HepG2 (cell line): Measurements from ENCODE around the gene CNGA3. TPM values are rescaled to one million over a fixed set of nuclear protein-coding genes. Genes with fewer than 3 reads are reported as not detected.

Experiments
- ATAC-seq: fragments of 200-7000 bp; cut with Tn5 transposase; 3 replicates; pipeline ENCODE4 v1.9.1; 2020; ENCODE audit warnings: mild to moderate bottlenecking, moderate library complexity
- BruUV-seq: library from RNA; stranded (reverse); fragments of 400-500 nt; replicated peaks from 2 replicates; lab custom pipeline; 2021; lab: Mats Ljungman, UMichigan
- CTCF ChIA-PET: fragments of 300-600 bp; formaldehyde crosslinking; extraction: SDS; loops from one replicate; lab custom pipeline; 2021; ENCODE audit warnings: low total read pairs, inconsistent platforms, low intra/inter-chr PET ratio; lab: Yijun Ruan, JAX
- POLR2A ChIA-PET: fragments of 350-600 bp; sonication (Branson Sonifier 250); formaldehyde crosslinking; loops from one replicate; lab custom pipeline; 2020; ENCODE audit warnings: antibody characterized with exemption, inconsistent platforms; lab: Yijun Ruan, JAX
- DNase-seq: peaks from one replicate; pipeline ENCODE4 v3.0.0-alpha.2; 2015; ENCODE audit warnings: low spot score
- FAIRE-seq: peaks from 3 replicates; lab custom pipeline; 2011; peaks lifted over from hg19 to GRCh38; lab: Jason Lieb, UNC
- H2AFZ ChIP-seq: one replicate; pipeline ENCODE4 v1.6.1; 2011; ENCODE audit warnings: low read length, inconsistent platforms
- H3K27ac ChIP-seq: fragments of 300-600 bp; 3 replicates; pipeline ENCODE4 v1.8.0; 2011; ENCODE audit warnings: mixed run types, mild to moderate bottlenecking, mixed read lengths, low read length, inconsistent platforms; ENCODE audit not compliant: insufficient read depth; ENCODE audit errors: extremely low read length
- H3K27me3 ChIP-seq, 2 experiments: fragments of 200-600 bp in 1 of 2; 2 replicates in 1 of 2; 3 replicates in 1 of 2; pipeline versions ENCODE4 v1.6.0 to v1.8.0; 2011; ENCODE audit warnings: low read length in 2 of 2, mild to moderate bottlenecking in 2 of 2, moderate library complexity in 2 of 2, inconsistent platforms in 1 of 2; ENCODE audit not compliant: insufficient read depth in 2 of 2, control insufficient read depth in 1 of 2
- H3K36me3 ChIP-seq, 2 experiments: fragments of 200-600 bp in 1 of 2; replicated peaks in 1 of 2; 2 replicates in 1 of 2; 3 replicates in 1 of 2; pipeline versions ENCODE4 v1.5.1 to v1.8.0; 2011; ENCODE audit warnings: low read length in 2 of 2, inconsistent platforms in 1 of 2; ENCODE audit not compliant: insufficient read depth in 2 of 2, control insufficient read depth in 1 of 2
- H3K4me1 ChIP-seq: 2 replicates; pipeline ENCODE4 v1.5.1; 2012; ENCODE audit warnings: low read length, inconsistent platforms; ENCODE audit not compliant: insufficient read depth
- H3K4me2 ChIP-seq: 2 replicates; pipeline ENCODE4 v1.6.0; 2011; ENCODE audit warnings: low read depth, low read length, inconsistent platforms
- H3K4me3 ChIP-seq, 3 experiments: fragments of 200-600 bp in 1 of 3; sonication (generic), shearing (Covaris generic) in 1 of 3; replicated peaks in 1 of 3; 2 replicates each; pipeline ENCODE4 v1.5.1; 2011 to 2016; ENCODE audit warnings: low read length in 3 of 3, inconsistent platforms in 2 of 3, low read depth in 2 of 3, mild to moderate bottlenecking in 2 of 3, control low read depth in 1 of 3, mixed read lengths in 1 of 3; ENCODE audit not compliant: insufficient read depth in 1 of 3
- H3K79me2 ChIP-seq: one replicate; pipeline ENCODE4 v1.6.1; 2011; ENCODE audit warnings: low read length, inconsistent platforms; ENCODE audit not compliant: insufficient read depth
- H3K9ac ChIP-seq: 2 replicates; pipeline ENCODE4 v1.6.0; 2011; ENCODE audit warnings: mild to moderate bottlenecking, low read depth, low read length, inconsistent platforms; ENCODE audit not compliant: insufficient read depth
- H3K9me3 ChIP-seq: 2 replicates; pipeline ENCODE4 v1.5.1; 2012; ENCODE audit warnings: mild to moderate bottlenecking, low read length
- H4K20me1 ChIP-seq: 2 replicates; pipeline ENCODE4 v1.6.0; 2011; ENCODE audit warnings: inconsistent platforms, mild to moderate bottlenecking, low read length, moderate library complexity; ENCODE audit not compliant: insufficient read depth
- ARNT ChIP-seq: fragments of 450-650 bp; IDR thresholded peaks from 2 replicates; pipeline ENCODE4 v1.6.1; 2017
- ELF1 ChIP-seq: sonication (generic); formaldehyde crosslinking; IDR thresholded peaks from 2 replicates; pipeline ENCODE4 v1.4.0; 2020; ENCODE audit warnings: missing genetic modification reagents
- FOXA3 ChIP-seq: IDR thresholded peaks from 2 replicates; pipeline ENCODE4 v1.6.1; 2016; ENCODE audit warnings: missing genetic modification reagents, missing compliant biosample characterization
- HHEX ChIP-seq: IDR thresholded peaks from 2 replicates; pipeline ENCODE4 v1.6.1; 2016; ENCODE audit warnings: control low read depth
- MZF1 ChIP-seq: sonication (generic); formaldehyde crosslinking; IDR thresholded peaks from 2 replicates; pipeline ENCODE4 v1.8.1; 2023; ENCODE audit warnings: mild to moderate bottlenecking, missing genetic modification reagents, borderline replicate concordance
- NFE2L1 ChIP-seq: sonication (generic); formaldehyde crosslinking; IDR thresholded peaks from 2 replicates; pipeline ENCODE4 v1.4.0; 2020; ENCODE audit warnings: missing genetic modification reagents, mild to moderate bottlenecking, borderline replicate concordance
- NFYB ChIP-seq: sonication (generic); formaldehyde crosslinking; IDR thresholded peaks from 2 replicates; pipeline ENCODE4 v1.4.0; 2020; ENCODE audit warnings: missing genetic modification reagents
- RARA ChIP-seq: IDR thresholded peaks from 2 replicates; pipeline ENCODE4 v1.6.1; 2016; ENCODE audit warnings: missing genetic modification reagents, missing compliant biosample characterization
- SIX1 ChIP-seq: sonication (generic); formaldehyde crosslinking; IDR thresholded peaks from 2 replicates; pipeline ENCODE4 v1.4.0; 2020; ENCODE audit warnings: missing genetic modification reagents, borderline replicate concordance
- SMC3 ChIP-seq: IDR thresholded peaks from 2 replicates; pipeline ENCODE4 v1.6.1; 2011; ENCODE audit warnings: low read length, improper control_type of control experiment
- TAF1 ChIP-seq: sonication (generic); formaldehyde crosslinking; IDR thresholded peaks from 2 replicates; pipeline ENCODE4 v1.4.0; 2020; ENCODE audit warnings: missing genetic modification reagents
- ZC3H13 ChIP-seq: sonication (generic); formaldehyde crosslinking; IDR thresholded peaks from 2 replicates; pipeline ENCODE4 v1.8.1; 2023; ENCODE audit warnings: mild to moderate bottlenecking, missing genetic modification reagents, moderate library complexity
- ZFP1 ChIP-seq: IDR thresholded peaks from 2 replicates; pipeline ENCODE4 v1.6.1; 2016
- ZNF331 ChIP-seq: sonication (generic); formaldehyde crosslinking; IDR thresholded peaks from 2 replicates; pipeline ENCODE4 v1.4.0; 2020; ENCODE audit warnings: missing genetic modification reagents
- ZNF652 ChIP-seq: IDR thresholded peaks from 2 replicates; pipeline ENCODE4 v1.6.1; 2016; ENCODE audit warnings: low read depth, borderline replicate concordance
- ZNF7 ChIP-seq: IDR thresholded peaks from 2 replicates; pipeline ENCODE4 v1.6.1; 2016; ENCODE audit warnings: missing biosample characterization, missing genetic modification reagents
- ZNF777 ChIP-seq: sonication (generic); formaldehyde crosslinking; IDR thresholded peaks from 2 replicates; pipeline ENCODE4 v1.4.0; 2020; ENCODE audit warnings: missing genetic modification reagents
- ZNF83 ChIP-seq: sonication (generic); formaldehyde crosslinking; IDR thresholded peaks from 2 replicates; pipeline ENCODE4 v1.4.0; 2020; ENCODE audit warnings: missing genetic modification reagents, mild to moderate bottlenecking, borderline replicate concordance
- WGBS: methylation state at CpG from one replicate; pipeline ENCODE4 v1.1.6; 2017; ENCODE audit warnings: low lambda C conversion rate; 5-methylcytosine and 5-hydroxymethylcytosine counted together
- in situ Hi-C: cut with HindIII; loops from 2 replicates; pipeline ENCODE4 v1.10.0; 2017; ENCODE audit warnings: low pct_unique_long_range_greater_than_20kb; ENCODE audit not compliant: extremely low pct_ligation_motif_present
- intact Hi-C: fragments of 100-400 bp; cut with micrococcal nuclease; formaldehyde crosslinking; loops from one replicate; pipeline ENCODE4 v1.10.0; 2022; ENCODE audit not compliant: unreplicated experiment
- polyA plus RNA-seq, 8 experiments: library from polyadenylated mRNA; depleted of rRNA in 3 of 8; stranded (reverse) in 7 of 8; unstranded in 1 of 8; fragments of >200 nt; fragmentation: Illumina TruSeq in 4 of 8; extraction: Trizol in 4 of 8; gene quantifications; 2 replicates each; pipeline versions ENCODE4 v1.2.1 to v1.2.3, GENCODE V29; 2011 to 2016; ENCODE audit warnings: low read depth in 4 of 8, missing spikeins in 1 of 8, mixed read lengths in 1 of 8; ENCODE audit not compliant: insufficient read depth in 1 of 8
- total RNA-seq, 5 experiments: library from RNA; depleted of rRNA; stranded (reverse); fragments of >200 nt; fragmentation: Illumina TruSeq; extraction: Trizol; gene quantifications; 2 replicates each; pipeline ENCODE4 v1.2.3, GENCODE V29; 2016; ENCODE audit warnings: low read depth in 1 of 5
- TF ChIP-seq, protein P1 (sequence below): sonication (generic); formaldehyde crosslinking; IDR thresholded peaks from 2 replicates; pipeline ENCODE4 v1.4.0; 2020; ENCODE audit warnings: missing genetic modification reagents
- TF ChIP-seq, protein P2 (sequence below): sonication (generic); formaldehyde crosslinking; IDR thresholded peaks from 2 replicates; pipeline ENCODE4 v1.5.1; 2020; ENCODE audit warnings: mild to moderate bottlenecking, missing genetic modification reagents, moderate library complexity

The CNGA3 gene
- total and polyA plus RNA-seq, 2 of the 13 experiments (the other 11 are each of a cell fraction or from before 2014, with no cell fraction given) = not detected

DNA sequence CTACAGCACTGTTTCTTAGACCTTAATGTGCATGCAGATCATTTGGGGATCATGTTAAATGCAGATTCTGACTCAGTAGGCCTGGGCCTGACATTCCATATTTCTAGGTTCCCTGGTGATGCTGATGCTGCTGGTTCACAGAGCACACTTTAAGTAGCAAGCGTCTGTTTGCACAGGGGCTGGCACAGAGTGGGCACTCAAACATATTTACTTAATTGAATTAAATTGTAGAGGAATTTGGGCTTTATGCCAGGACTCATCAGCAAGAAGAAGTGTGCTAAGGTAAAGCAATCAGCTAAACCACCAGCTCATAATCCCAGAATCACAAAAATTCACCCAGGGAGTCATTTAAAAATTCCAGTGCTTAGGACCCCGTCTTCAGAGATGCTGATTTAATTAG is 73.3 kb downstream of the CNGA3 start:
- no TSS peak for BruUV-seq
- no peaks in the 10 kb centered on the region for H4K20me1 ChIP-seq
- H3K27me3 ChIP-seq = peaks cover 0 to 1% of the 10 kb centered on the region in 2 experiments; a peak in 1 of 5 replicates
- DNase-seq = no peak
- no peak for FAIRE-seq
- no peak overlapping the region for H3K4me3 ChIP-seq
- no peak overlapping the region for H3K4me2 ChIP-seq
- in situ Hi-C loops (loop anchor here (25.0 kb wide), 1 partner anchor 418 kb away; no protein-coding TSS in a partner anchor), intact Hi-C loops (no loop called here)
- H3K79me2 ChIP-seq = no peaks in the 10 kb centered on the region
- H3K27ac ChIP-seq = no peak overlapping the region
- H3K4me1 ChIP-seq = no peaks in the 10 kb centered on the region
- H3K9me3 ChIP-seq = peaks cover 12% of the 10 kb centered on the region; the same call in 1 of the 2 replicates
- no peak overlapping the region for H3K9ac ChIP-seq
- ATAC-seq = no peak
- no peaks in the 10 kb centered on the region for H3K36me3 ChIP-seq
- 6% methylated on average over 2 of the region's 2 CpGs for WGBS
- no peak overlapping the region for H2AFZ ChIP-seq
- ChIA-PET CTCF (no interaction called here), POLR2A (no interaction called here)
- no peak for TF ChIP-seq SMC3
- no peak for TF ChIP-seq ZNF331
- TF ChIP-seq ARNT = no peak
- TF ChIP-seq, protein P1, sequence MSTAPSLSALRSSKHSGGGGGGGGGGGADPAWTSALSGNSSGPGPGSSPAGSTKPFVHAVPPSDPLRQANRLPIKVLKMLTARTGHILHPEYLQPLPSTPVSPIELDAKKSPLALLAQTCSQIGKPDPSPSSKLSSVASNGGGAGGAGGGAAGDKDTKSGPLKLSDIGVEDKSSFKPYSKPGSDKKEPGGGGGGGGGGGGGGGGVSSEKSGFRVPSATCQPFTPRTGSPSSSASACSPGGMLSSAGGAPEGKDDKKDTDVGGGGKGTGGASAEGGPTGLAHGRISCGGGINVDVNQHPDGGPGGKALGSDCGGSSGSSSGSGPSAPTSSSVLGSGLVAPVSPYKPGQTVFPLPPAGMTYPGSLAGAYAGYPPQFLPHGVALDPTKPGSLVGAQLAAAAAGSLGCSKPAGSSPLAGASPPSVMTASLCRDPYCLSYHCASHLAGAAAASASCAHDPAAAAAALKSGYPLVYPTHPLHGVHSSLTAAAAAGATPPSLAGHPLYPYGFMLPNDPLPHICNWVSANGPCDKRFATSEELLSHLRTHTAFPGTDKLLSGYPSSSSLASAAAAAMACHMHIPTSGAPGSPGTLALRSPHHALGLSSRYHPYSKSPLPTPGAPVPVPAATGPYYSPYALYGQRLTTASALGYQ (CRISPR knock-in tag) = no peak
- no peak for TF ChIP-seq ZNF7 (CRISPR knock-in tag)
- TF ChIP-seq ZNF652 (CRISPR knock-in tag) = no peak
- TF ChIP-seq ZNF777 (CRISPR knock-in tag) = no peak
- no peak for TF ChIP-seq ELF1 (CRISPR knock-in tag)
- no peak for TF ChIP-seq SIX1 (CRISPR knock-in tag)
- no peak for TF ChIP-seq FOXA3
- TF ChIP-seq ZC3H13 (CRISPR knock-in tag) = no peak
- no peak for TF ChIP-seq TAF1 (CRISPR knock-in tag)
- TF ChIP-seq ZFP1 = no peak
- TF ChIP-seq NFYB (CRISPR knock-in tag) = no peak
- no peak for TF ChIP-seq HHEX (CRISPR knock-in tag)
- TF ChIP-seq MZF1 (CRISPR knock-in tag) = no peak
- no peak for TF ChIP-seq ZNF83 (CRISPR knock-in tag)
- no peak for TF ChIP-seq RARA (CRISPR knock-in tag)
- TF ChIP-seq, protein P2, sequence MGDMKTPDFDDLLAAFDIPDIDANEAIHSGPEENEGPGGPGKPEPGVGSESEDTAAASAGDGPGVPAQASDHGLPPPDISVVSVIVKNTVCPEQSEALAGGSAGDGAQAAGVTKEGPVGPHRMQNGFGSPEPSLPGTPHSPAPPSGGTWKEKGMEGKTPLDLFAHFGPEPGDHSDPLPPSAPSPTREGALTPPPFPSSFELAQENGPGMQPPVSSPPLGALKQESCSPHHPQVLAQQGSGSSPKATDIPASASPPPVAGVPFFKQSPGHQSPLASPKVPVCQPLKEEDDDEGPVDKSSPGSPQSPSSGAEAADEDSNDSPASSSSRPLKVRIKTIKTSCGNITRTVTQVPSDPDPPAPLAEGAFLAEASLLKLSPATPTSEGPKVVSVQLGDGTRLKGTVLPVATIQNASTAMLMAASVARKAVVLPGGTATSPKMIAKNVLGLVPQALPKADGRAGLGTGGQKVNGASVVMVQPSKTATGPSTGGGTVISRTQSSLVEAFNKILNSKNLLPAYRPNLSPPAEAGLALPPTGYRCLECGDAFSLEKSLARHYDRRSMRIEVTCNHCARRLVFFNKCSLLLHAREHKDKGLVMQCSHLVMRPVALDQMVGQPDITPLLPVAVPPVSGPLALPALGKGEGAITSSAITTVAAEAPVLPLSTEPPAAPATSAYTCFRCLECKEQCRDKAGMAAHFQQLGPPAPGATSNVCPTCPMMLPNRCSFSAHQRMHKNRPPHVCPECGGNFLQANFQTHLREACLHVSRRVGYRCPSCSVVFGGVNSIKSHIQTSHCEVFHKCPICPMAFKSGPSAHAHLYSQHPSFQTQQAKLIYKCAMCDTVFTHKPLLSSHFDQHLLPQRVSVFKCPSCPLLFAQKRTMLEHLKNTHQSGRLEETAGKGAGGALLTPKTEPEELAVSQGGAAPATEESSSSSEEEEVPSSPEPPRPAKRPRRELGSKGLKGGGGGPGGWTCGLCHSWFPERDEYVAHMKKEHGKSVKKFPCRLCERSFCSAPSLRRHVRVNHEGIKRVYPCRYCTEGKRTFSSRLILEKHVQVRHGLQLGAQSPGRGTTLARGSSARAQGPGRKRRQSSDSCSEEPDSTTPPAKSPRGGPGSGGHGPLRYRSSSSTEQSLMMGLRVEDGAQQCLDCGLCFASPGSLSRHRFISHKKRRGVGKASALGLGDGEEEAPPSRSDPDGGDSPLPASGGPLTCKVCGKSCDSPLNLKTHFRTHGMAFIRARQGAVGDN = no peak
- no peak for TF ChIP-seq NFE2L1 (CRISPR knock-in tag)
